GM23338 (cell line): ENCODE results near the gene GP1BB. TPM values are rescaled to one million over a fixed set of nuclear protein-coding genes. Genes with fewer than 3 reads are reported as not detected.

Experiments used
- ATAC-seq: fragments of 200-7000 bp; cut with Tn5 transposase; 3 replicates; pipeline ENCODE4 v1.9.1; 2020
- DNase-seq: peaks from one replicate; pipeline ENCODE4 v3.0.0-alpha.2; 2015; ENCODE audit warnings: low spot score
- H2AFZ ChIP-seq: fragments of 200-600 bp; sonication (generic); 2 replicates; pipeline ENCODE4 v1.8.0; 2016; ENCODE audit warnings: antibody characterized with exemption, mild to moderate bottlenecking, moderate library complexity
- H3F3A ChIP-seq: fragments of 200-600 bp; sonication (generic); replicated peaks from 2 replicates; pipeline ENCODE4 v1.8.0; 2017; ENCODE audit warnings: antibody characterized with exemption, mixed run types, low read depth
- H3K27ac ChIP-seq: fragments of 200-600 bp; sonication (generic); 2 replicates; pipeline ENCODE4 v1.6.1; 2016; ENCODE audit warnings: low read depth
- H3K27me3 ChIP-seq: fragments of 200-600 bp; sonication (generic); 2 replicates; pipeline ENCODE4 v1.8.0; 2016; ENCODE audit warnings: mild to moderate bottlenecking, mixed run types, moderate library complexity; ENCODE audit not compliant: insufficient read depth
- H3K36me3 ChIP-seq: fragments of 200-600 bp; sonication (generic); 2 replicates; pipeline ENCODE4 v1.8.0; 2016; ENCODE audit warnings: mild to moderate bottlenecking; ENCODE audit not compliant: insufficient read depth
- H3K4me1 ChIP-seq: fragments of 200-600 bp; sonication (generic); 2 replicates; pipeline ENCODE4 v1.8.0; 2016; ENCODE audit warnings: mild to moderate bottlenecking, moderate library complexity; ENCODE audit not compliant: insufficient read depth
- H3K4me2 ChIP-seq: fragments of 200-600 bp; sonication (generic); 2 replicates; pipeline ENCODE4 v1.7.1; 2017; ENCODE audit warnings: mixed run types
- H3K4me3 ChIP-seq: fragments of 200-600 bp; sonication (generic); 2 replicates; pipeline ENCODE4 v1.6.1; 2016; ENCODE audit warnings: mixed run types
- H3K79me2 ChIP-seq: fragments of 200-600 bp; sonication (generic); replicated peaks from 2 replicates; pipeline ENCODE4 v1.8.0; 2017; ENCODE audit warnings: mild to moderate bottlenecking; ENCODE audit not compliant: insufficient read depth
- H3K9me2 ChIP-seq: fragments of 200-600 bp; sonication (generic); 2 replicates; pipeline ENCODE4 v1.8.0; 2017; ENCODE audit not compliant: insufficient read depth
- H4K20me1 ChIP-seq: fragments of 200-600 bp; sonication (generic); replicated peaks from 2 replicates; pipeline ENCODE4 v1.8.0; 2017; ENCODE audit warnings: mild to moderate bottlenecking; ENCODE audit not compliant: insufficient read depth
- H3K27ac Mint-ChIP-seq: 2 replicates; pipeline ENCODE4 v1.8.0; 2020; ENCODE audit warnings: inconsistent platforms, mild to moderate bottlenecking, moderate library complexity, mixed read lengths
- H3K27me3 Mint-ChIP-seq: 3 replicates; pipeline ENCODE4 v1.8.0; 2022; ENCODE audit warnings: low read depth, mild to moderate bottlenecking, moderate library complexity, mixed read lengths, inconsistent platforms; ENCODE audit not compliant: insufficient read depth, poor library complexity
- H3K36me3 Mint-ChIP-seq: 3 replicates; pipeline ENCODE4 v1.8.0; 2021; ENCODE audit warnings: low read depth, mild to moderate bottlenecking, inconsistent platforms, moderate library complexity, mixed read lengths
- H3K4me1 Mint-ChIP-seq: 3 replicates; pipeline ENCODE4 v1.8.0; 2020; ENCODE audit warnings: mild to moderate bottlenecking, inconsistent platforms, mixed read lengths
- H3K4me3 Mint-ChIP-seq: 3 replicates; pipeline ENCODE4 v1.8.0; 2021; ENCODE audit warnings: moderate library complexity, mild to moderate bottlenecking, inconsistent platforms, mixed read lengths
- H3K9me3 Mint-ChIP-seq: 3 replicates; pipeline ENCODE4 v1.8.0; 2020; ENCODE audit warnings: moderate library complexity, mild to moderate bottlenecking, inconsistent platforms, mixed read lengths
- CREB1 ChIP-seq: fragments of 250-450 bp; sonication (Bioruptor Pico); IDR thresholded peaks from 2 replicates; pipeline ENCODE4 v1.5.0; 2020; ENCODE audit warnings: low read depth, mild to moderate bottlenecking, moderate library complexity
- EZH2 ChIP-seq: fragments of 200-600 bp; sonication (generic); IDR thresholded peaks from one replicate; pipeline ENCODE4 v1.8.0; 2017; ENCODE audit warnings: antibody characterized with exemption, mild to moderate bottlenecking, low read depth; ENCODE audit not compliant: unreplicated experiment
- EZH2phosphoT487 ChIP-seq: fragments of 200-600 bp; sonication (generic); IDR thresholded peaks from one replicate; pipeline ENCODE4 v1.8.1; 2018; ENCODE audit warnings: antibody characterized with exemption; ENCODE audit not compliant: unreplicated experiment
- JUNB ChIP-seq: IDR thresholded peaks from one replicate; pipeline ENCODE4 v1.6.1; 2016; ENCODE audit warnings: antibody characterized with exemption; ENCODE audit not compliant: unreplicated experiment
- NANOG ChIP-seq: IDR thresholded peaks from 2 replicates; pipeline ENCODE4 v1.6.1; 2016; ENCODE audit warnings: antibody characterized with exemption, borderline replicate concordance
- POLR2AphosphoS5 ChIP-seq: IDR thresholded peaks from 2 replicates; pipeline ENCODE4 v1.6.1; 2016; ENCODE audit warnings: antibody characterized with exemption, low read depth
- STAT1 ChIP-seq: IDR thresholded peaks from one replicate; pipeline ENCODE4 v1.6.1; 2016; ENCODE audit warnings: antibody characterized with exemption; ENCODE audit not compliant: unreplicated experiment
- ZNF114 ChIP-seq: fragments of 250-450 bp; sonication (Bioruptor Pico); IDR thresholded peaks from 2 replicates; pipeline ENCODE4 v1.5.0; 2020; ENCODE audit warnings: mild to moderate bottlenecking, moderate library complexity
- ZNF331 ChIP-seq: fragments of 250-450 bp; sonication (Bioruptor Pico); IDR thresholded peaks from 2 replicates; pipeline ENCODE4 v1.5.0; 2020; ENCODE audit warnings: low read depth, mild to moderate bottlenecking, moderate library complexity
- polyA plus RNA-seq: library from polyadenylated mRNA; unstranded; fragments of >200 nt; fragmentation: Nextera tagmentation; extraction: Ambion mirVana; gene quantifications from 2 replicates; pipeline ENCODE4 v1.2.1, GENCODE V29; 2016
- total RNA-seq: library from RNA; depleted of rRNA; stranded (reverse); fragments of >200 nt; shearing (Covaris generic); gene quantifications from 2 replicates; pipeline ENCODE4 v1.2.3, GENCODE V29; 2014
- TF ChIP-seq, protein P1 (sequence below): IDR thresholded peaks from one replicate; pipeline ENCODE4 v1.6.1; 2018; ENCODE audit warnings: antibody characterized with exemption; ENCODE audit not compliant: unreplicated experiment
- TF ChIP-seq, protein P2 (sequence below): fragments of 250-450 bp; sonication (Bioruptor Pico); IDR thresholded peaks from 2 replicates; pipeline ENCODE4 v1.5.0; 2020; ENCODE audit warnings: mild to moderate bottlenecking, moderate library complexity
- TF ChIP-seq, protein P3 (sequence below), 2 experiments: fragments of 200-600 bp in 1 of 2; sonication (generic) in 1 of 2; conservative IDR thresholded peaks; 2 replicates each; pipeline versions ENCODE4 v1.5.1 to v1.6.1; 2016 to 2017; ENCODE audit warnings: antibody characterized with exemption in 2 of 2, low read depth in 2 of 2, mild to moderate bottlenecking in 2 of 2, moderate library complexity in 1 of 2
- TF ChIP-seq, protein P4 (sequence below): IDR thresholded peaks from 2 replicates; pipeline ENCODE4 v1.6.1; 2016; ENCODE audit warnings: antibody characterized with exemption

The GP1BB gene
- total and polyA plus RNA-seq, 2 experiments from 2014 or later: 0.53 to 1.3 TPM

DNA sequence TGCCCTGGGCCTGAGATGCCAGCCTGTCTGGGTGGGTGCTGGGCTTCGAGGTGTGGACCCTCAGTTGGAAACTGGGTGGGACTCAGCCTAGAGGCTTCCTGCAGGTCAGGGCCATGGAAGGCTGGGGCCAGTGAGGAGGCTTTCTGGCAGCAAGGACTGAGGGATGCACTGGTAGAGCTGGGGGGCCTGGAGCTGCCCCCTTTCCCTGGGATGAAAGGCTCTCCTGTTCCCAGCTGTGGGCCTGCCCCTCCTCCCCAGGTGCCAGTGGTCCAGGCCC, 6.6 kb upstream of the GP1BB start:
- Histone ChIP-seq H3K9me2 (no peaks in the 10 kb centered on the region), H3K4me2 (no peak overlapping the region), H3K4me3 (no peak overlapping the region), H2AFZ (no peak overlapping the region), H3K27me3 (peaks cover 84% of the 10 kb centered on the region), H3K79me2 (no peaks in the 10 kb centered on the region), H4K20me1 (peaks cover 7% of the 10 kb centered on the region), H3K36me3 (no peaks in the 10 kb centered on the region), H3K4me1 (peaks cover 4% of the 10 kb centered on the region; the same call in 1 of the 2 replicates), H3F3A (no peaks in the 10 kb centered on the region), H3K27ac (no peak overlapping the region)
- no peak for DNase-seq
- TF ChIP-seq ZNF331 (CRISPR knock-in tag) (no peak), ZNF114 (CRISPR knock-in tag) (no peak), NANOG (no peak), EZH2 (no peak), EZH2phosphoT487 (no peak), STAT1 (no peak), CREB1 (no peak), JUNB (no peak), POLR2AphosphoS5 (no peak)
- TF ChIP-seq, protein P1, sequence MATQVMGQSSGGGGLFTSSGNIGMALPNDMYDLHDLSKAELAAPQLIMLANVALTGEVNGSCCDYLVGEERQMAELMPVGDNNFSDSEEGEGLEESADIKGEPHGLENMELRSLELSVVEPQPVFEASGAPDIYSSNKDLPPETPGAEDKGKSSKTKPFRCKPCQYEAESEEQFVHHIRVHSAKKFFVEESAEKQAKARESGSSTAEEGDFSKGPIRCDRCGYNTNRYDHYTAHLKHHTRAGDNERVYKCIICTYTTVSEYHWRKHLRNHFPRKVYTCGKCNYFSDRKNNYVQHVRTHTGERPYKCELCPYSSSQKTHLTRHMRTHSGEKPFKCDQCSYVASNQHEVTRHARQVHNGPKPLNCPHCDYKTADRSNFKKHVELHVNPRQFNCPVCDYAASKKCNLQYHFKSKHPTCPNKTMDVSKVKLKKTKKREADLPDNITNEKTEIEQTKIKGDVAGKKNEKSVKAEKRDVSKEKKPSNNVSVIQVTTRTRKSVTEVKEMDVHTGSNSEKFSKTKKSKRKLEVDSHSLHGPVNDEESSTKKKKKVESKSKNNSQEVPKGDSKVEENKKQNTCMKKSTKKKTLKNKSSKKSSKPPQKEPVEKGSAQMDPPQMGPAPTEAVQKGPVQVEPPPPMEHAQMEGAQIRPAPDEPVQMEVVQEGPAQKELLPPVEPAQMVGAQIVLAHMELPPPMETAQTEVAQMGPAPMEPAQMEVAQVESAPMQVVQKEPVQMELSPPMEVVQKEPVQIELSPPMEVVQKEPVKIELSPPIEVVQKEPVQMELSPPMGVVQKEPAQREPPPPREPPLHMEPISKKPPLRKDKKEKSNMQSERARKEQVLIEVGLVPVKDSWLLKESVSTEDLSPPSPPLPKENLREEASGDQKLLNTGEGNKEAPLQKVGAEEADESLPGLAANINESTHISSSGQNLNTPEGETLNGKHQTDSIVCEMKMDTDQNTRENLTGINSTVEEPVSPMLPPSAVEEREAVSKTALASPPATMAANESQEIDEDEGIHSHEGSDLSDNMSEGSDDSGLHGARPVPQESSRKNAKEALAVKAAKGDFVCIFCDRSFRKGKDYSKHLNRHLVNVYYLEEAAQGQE: no peak
- TF ChIP-seq, protein P2, sequence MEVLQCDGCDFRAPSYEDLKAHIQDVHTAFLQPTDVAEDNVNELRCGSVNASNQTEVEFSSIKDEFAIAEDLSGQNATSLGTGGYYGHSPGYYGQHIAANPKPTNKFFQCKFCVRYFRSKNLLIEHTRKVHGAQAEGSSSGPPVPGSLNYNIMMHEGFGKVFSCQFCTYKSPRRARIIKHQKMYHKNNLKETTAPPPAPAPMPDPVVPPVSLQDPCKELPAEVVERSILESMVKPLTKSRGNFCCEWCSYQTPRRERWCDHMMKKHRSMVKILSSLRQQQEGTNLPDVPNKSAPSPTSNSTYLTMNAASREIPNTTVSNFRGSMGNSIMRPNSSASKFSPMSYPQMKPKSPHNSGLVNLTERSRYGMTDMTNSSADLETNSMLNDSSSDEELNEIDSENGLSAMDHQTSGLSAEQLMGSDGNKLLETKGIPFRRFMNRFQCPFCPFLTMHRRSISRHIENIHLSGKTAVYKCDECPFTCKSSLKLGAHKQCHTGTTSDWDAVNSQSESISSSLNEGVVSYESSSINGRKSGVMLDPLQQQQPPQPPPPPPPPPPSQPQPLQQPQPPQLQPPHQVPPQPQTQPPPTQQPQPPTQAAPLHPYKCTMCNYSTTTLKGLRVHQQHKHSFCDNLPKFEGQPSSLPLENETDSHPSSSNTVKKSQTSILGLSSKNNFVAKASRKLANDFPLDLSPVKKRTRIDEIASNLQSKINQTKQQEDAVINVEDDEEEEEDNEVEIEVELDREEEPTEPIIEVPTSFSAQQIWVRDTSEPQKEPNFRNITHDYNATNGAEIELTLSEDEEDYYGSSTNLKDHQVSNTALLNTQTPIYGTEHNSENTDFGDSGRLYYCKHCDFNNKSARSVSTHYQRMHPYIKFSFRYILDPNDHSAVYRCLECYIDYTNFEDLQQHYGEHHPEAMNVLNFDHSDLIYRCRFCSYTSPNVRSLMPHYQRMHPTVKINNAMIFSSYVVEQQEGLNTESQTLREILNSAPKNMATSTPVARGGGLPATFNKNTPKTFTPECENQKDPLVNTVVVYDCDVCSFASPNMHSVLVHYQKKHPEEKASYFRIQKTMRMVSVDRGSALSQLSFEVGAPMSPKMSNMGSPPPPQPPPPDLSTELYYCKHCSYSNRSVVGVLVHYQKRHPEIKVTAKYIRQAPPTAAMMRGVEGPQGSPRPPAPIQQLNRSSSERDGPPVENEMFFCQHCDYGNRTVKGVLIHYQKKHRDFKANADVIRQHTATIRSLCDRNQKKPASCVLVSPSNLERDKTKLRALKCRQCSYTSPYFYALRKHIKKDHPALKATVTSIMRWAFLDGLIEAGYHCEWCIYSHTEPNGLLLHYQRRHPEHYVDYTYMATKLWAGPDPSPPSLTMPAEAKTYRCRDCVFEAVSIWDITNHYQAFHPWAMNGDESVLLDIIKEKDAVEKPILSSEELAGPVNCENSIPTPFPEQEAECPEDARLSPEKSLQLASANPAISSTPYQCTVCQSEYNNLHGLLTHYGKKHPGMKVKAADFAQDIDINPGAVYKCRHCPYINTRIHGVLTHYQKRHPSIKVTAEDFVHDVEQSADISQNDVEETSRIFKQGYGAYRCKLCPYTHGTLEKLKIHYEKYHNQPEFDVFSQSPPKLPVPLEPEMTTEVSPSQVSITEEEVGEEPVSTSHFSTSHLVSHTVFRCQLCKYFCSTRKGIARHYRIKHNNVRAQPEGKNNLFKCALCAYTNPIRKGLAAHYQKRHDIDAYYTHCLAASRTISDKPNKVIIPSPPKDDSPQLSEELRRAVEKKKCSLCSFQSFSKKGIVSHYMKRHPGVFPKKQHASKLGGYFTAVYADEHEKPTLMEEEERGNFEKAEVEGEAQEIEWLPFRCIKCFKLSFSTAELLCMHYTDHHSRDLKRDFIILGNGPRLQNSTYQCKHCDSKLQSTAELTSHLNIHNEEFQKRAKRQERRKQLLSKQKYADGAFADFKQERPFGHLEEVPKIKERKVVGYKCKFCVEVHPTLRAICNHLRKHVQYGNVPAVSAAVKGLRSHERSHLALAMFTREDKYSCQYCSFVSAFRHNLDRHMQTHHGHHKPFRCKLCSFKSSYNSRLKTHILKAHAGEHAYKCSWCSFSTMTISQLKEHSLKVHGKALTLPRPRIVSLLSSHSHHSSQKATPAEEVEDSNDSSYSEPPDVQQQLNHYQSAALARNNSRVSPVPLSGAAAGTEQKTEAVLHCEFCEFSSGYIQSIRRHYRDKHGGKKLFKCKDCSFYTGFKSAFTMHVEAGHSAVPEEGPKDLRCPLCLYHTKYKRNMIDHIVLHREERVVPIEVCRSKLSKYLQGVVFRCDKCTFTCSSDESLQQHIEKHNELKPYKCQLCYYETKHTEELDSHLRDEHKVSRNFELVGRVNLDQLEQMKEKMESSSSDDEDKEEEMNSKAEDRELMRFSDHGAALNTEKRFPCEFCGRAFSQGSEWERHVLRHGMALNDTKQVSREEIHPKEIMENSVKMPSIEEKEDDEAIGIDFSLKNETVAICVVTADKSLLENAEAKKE: no peak
- TF ChIP-seq, protein P3, sequence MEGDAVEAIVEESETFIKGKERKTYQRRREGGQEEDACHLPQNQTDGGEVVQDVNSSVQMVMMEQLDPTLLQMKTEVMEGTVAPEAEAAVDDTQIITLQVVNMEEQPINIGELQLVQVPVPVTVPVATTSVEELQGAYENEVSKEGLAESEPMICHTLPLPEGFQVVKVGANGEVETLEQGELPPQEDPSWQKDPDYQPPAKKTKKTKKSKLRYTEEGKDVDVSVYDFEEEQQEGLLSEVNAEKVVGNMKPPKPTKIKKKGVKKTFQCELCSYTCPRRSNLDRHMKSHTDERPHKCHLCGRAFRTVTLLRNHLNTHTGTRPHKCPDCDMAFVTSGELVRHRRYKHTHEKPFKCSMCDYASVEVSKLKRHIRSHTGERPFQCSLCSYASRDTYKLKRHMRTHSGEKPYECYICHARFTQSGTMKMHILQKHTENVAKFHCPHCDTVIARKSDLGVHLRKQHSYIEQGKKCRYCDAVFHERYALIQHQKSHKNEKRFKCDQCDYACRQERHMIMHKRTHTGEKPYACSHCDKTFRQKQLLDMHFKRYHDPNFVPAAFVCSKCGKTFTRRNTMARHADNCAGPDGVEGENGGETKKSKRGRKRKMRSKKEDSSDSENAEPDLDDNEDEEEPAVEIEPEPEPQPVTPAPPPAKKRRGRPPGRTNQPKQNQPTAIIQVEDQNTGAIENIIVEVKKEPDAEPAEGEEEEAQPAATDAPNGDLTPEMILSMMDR (conservative IDR thresholded peaks at IDR 0.05; ENCODE audit: low read depth in 2 of 2): no peak
- TF ChIP-seq, protein P4, sequence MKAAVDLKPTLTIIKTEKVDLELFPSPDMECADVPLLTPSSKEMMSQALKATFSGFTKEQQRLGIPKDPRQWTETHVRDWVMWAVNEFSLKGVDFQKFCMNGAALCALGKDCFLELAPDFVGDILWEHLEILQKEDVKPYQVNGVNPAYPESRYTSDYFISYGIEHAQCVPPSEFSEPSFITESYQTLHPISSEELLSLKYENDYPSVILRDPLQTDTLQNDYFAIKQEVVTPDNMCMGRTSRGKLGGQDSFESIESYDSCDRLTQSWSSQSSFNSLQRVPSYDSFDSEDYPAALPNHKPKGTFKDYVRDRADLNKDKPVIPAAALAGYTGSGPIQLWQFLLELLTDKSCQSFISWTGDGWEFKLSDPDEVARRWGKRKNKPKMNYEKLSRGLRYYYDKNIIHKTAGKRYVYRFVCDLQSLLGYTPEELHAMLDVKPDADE: no peak
- Mint-ChIP-seq H3K4me3 (no peak overlapping the region), H3K27ac (no peak overlapping the region), H3K27me3 (peaks cover 60% of the 10 kb centered on the region), H3K4me1 (peaks cover 10% of the 10 kb centered on the region), H3K9me3 (peaks cover 3% of the 10 kb centered on the region; the same call in 1 of the 3 replicates), H3K36me3 (peaks cover 11% of the 10 kb centered on the region; the same call in 2 of the 3 replicates)
- ATAC-seq: no peak
